Astrocyte (in vitro differentiated cells and primary cell): ENCODE data around the gene CPEB2. TPM values are rescaled to one million over a fixed set of nuclear protein-coding genes. Genes with fewer than 3 reads are reported as not detected.

ENCODE experiments used
- DNase-seq: peaks from one replicate; pipeline ENCODE4 v3.0.0-alpha.2; 2010; ENCODE audit warnings: low read depth
- FAIRE-seq: peaks from 2 replicates; lab custom pipeline; 2011; peaks lifted over from hg19 to GRCh38; lab: Jason Lieb, UNC
- H2AFZ ChIP-seq: 2 replicates; pipeline ENCODE4 v1.6.0; 2012; ENCODE audit warnings: low read depth, low read length, inconsistent platforms
- H3K27ac ChIP-seq: 2 replicates; pipeline ENCODE4 v1.5.1; 2011; ENCODE audit warnings: low read depth, low read length, inconsistent platforms
- H3K27me3 ChIP-seq: 2 replicates; pipeline ENCODE4 v1.6.0; 2011; ENCODE audit warnings: low read length, inconsistent platforms; ENCODE audit not compliant: insufficient read depth
- H3K36me3 ChIP-seq: 2 replicates; pipeline ENCODE4 v1.5.1; 2011; ENCODE audit warnings: low read length, inconsistent platforms; ENCODE audit not compliant: insufficient read depth
- H3K4me1 ChIP-seq: 2 replicates; pipeline ENCODE4 v1.5.1; 2011; ENCODE audit warnings: low read length, inconsistent platforms; ENCODE audit not compliant: insufficient read depth
- H3K4me2 ChIP-seq: 2 replicates; pipeline ENCODE4 v1.6.0; 2012; ENCODE audit warnings: low read length, inconsistent platforms
- H3K4me3 ChIP-seq: 2 replicates; pipeline ENCODE4 v1.5.1; 2011; ENCODE audit warnings: low read depth, mild to moderate bottlenecking, low read length, inconsistent platforms; ENCODE audit not compliant: insufficient read depth
- H3K79me2 ChIP-seq: 2 replicates; pipeline ENCODE4 v1.6.0; 2012; ENCODE audit warnings: mild to moderate bottlenecking, low read length, inconsistent platforms; ENCODE audit not compliant: insufficient read depth
- H3K9ac ChIP-seq: 2 replicates; pipeline ENCODE4 v1.6.0; 2012; ENCODE audit warnings: mild to moderate bottlenecking, low read length, inconsistent platforms
- H3K9me3 ChIP-seq: 2 replicates; pipeline ENCODE4 v1.5.1; 2012; ENCODE audit warnings: low read depth, mild to moderate bottlenecking, low read length, inconsistent platforms; ENCODE audit not compliant: insufficient read depth
- H4K20me1 ChIP-seq: 2 replicates; pipeline ENCODE4 v1.6.0; 2012; ENCODE audit warnings: low read length, inconsistent platforms; ENCODE audit not compliant: insufficient read depth
- H3K27ac Mint-ChIP-seq: one replicate; pipeline ENCODE4 v1.8.0; 2021; ENCODE audit warnings: mild to moderate bottlenecking, mixed read lengths; ENCODE audit not compliant: unreplicated experiment
- H3K27me3 Mint-ChIP-seq: one replicate; pipeline ENCODE4 v1.8.0; 2021; ENCODE audit warnings: low read depth, mixed read lengths; ENCODE audit not compliant: unreplicated experiment
- H3K36me3 Mint-ChIP-seq: one replicate; pipeline ENCODE4 v1.8.0; 2021; ENCODE audit warnings: low read depth, mixed read lengths; ENCODE audit not compliant: unreplicated experiment
- H3K4me1 Mint-ChIP-seq: one replicate; pipeline ENCODE4 v1.8.0; 2021; ENCODE audit warnings: low read depth, mixed read lengths; ENCODE audit not compliant: unreplicated experiment
- H3K4me3 Mint-ChIP-seq: one replicate; pipeline ENCODE4 v1.8.0; 2021; ENCODE audit warnings: mild to moderate bottlenecking, moderate library complexity, mixed read lengths; ENCODE audit not compliant: unreplicated experiment
- H3K9me3 Mint-ChIP-seq: one replicate; pipeline ENCODE4 v1.8.0; 2021; ENCODE audit warnings: mild to moderate bottlenecking, mixed read lengths; ENCODE audit not compliant: unreplicated experiment
- EZH2 ChIP-seq: IDR thresholded peaks from 2 replicates; pipeline ENCODE4 v1.6.1; 2012; ENCODE audit warnings: mild to moderate bottlenecking, low read length, inconsistent platforms; ENCODE audit not compliant: insufficient read depth
- total RNA-seq: library from RNA; stranded (reverse); gene quantifications from 2 replicates; pipeline ENCODE4 v1.2.1, GENCODE V29; 2021
- TF ChIP-seq, protein P1 (sequence below): IDR thresholded peaks from 2 replicates; pipeline ENCODE4 v1.5.1; 2011; ENCODE audit warnings: low read depth, mild to moderate bottlenecking, inconsistent platforms, low read length, moderate library complexity; ENCODE audit not compliant: insufficient read depth

The CPEB2 gene
- total RNA-seq, 1 donor from 2014 or later, result 47.3 TPM

DNA sequence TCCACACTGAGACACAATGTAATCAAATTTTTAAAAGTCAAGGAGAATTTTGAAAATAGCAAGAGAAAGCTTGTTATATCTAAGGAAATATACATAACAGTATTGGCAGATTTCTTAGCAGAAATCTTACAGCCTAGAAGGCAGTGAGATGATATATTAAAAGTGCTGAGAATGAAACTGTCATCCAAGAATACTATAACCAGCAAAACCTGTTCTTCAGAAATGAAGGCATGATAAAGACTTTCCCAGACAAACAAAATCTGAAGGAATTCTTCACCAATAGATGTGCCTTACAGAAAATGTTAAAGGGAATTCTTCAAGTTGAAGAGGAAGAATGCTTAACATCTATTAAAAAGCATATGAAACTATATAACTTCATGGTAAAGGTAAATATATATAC lies 73.6 kb downstream of the CPEB2 start:
- no peaks in the 10 kb centered on the region for H3K9me3 Mint-ChIP-seq
- Histone ChIP-seq H3K36me3 (no peaks in the 10 kb centered on the region), H3K79me2 (no peaks in the 10 kb centered on the region), H4K20me1 (no peaks in the 10 kb centered on the region), H3K9me3 (no peaks in the 10 kb centered on the region), H3K4me1 (no peaks in the 10 kb centered on the region), H3K27me3 (no peaks in the 10 kb centered on the region), H3K27ac (no peak overlapping the region), H3K4me3 (no peak overlapping the region), H2AFZ (no peak overlapping the region), H3K4me2 (no peak overlapping the region), H3K9ac (no peak overlapping the region)
- no peaks in the 10 kb centered on the region for H3K27me3 Mint-ChIP-seq
- peaks cover 5% of the 10 kb centered on the region for H3K36me3 Mint-ChIP-seq
- peaks cover 3% of the 10 kb centered on the region for H3K4me1 Mint-ChIP-seq
- DNase-seq (no peak), FAIRE-seq (no peak)
- no peak for TF ChIP-seq EZH2
- TF ChIP-seq, protein P1, sequence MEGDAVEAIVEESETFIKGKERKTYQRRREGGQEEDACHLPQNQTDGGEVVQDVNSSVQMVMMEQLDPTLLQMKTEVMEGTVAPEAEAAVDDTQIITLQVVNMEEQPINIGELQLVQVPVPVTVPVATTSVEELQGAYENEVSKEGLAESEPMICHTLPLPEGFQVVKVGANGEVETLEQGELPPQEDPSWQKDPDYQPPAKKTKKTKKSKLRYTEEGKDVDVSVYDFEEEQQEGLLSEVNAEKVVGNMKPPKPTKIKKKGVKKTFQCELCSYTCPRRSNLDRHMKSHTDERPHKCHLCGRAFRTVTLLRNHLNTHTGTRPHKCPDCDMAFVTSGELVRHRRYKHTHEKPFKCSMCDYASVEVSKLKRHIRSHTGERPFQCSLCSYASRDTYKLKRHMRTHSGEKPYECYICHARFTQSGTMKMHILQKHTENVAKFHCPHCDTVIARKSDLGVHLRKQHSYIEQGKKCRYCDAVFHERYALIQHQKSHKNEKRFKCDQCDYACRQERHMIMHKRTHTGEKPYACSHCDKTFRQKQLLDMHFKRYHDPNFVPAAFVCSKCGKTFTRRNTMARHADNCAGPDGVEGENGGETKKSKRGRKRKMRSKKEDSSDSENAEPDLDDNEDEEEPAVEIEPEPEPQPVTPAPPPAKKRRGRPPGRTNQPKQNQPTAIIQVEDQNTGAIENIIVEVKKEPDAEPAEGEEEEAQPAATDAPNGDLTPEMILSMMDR, result no peak
- no peak overlapping the region for H3K4me3 Mint-ChIP-seq
- no peak overlapping the region for H3K27ac Mint-ChIP-seq

DNA sequence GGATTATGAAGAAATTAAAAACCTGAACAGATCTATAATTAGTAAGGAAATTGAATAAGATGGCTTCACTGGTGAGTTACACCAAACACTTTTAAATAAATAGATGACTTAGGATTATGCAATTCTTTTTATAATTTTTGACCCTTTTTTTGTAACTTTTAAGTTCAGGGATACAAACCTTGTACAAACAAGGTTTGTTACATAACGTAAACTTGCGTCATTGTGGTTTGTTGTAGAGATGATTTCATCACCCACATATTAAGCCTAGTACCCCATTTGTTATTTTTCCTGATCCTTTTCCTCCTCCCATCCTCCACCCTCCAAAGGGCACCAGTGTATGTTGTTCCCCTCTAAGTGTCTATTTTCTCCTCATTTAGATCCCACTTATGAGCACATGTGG lies 75.7 kb downstream of the CPEB2 start:
- H3K36me3 ChIP-seq, result no peaks in the 10 kb centered on the region
- Mint-ChIP-seq H3K27me3 (peaks cover 2% of the 10 kb centered on the region), H3K4me3 (no peak overlapping the region), H3K4me1 (peaks cover 3% of the 10 kb centered on the region), H3K27ac (no peak overlapping the region), H3K36me3 (peaks cover 3% of the 10 kb centered on the region), H3K9me3 (no peaks in the 10 kb centered on the region)
- H3K27ac ChIP-seq, result no peak overlapping the region
- no peak overlapping the region for H3K4me3 ChIP-seq
- TF ChIP-seq, protein P1, result no peak
- TF ChIP-seq EZH2, result no peak
- H3K9ac ChIP-seq, result no peak overlapping the region
- no peaks in the 10 kb centered on the region for H3K79me2 ChIP-seq
- no peak overlapping the region for H2AFZ ChIP-seq
- H3K27me3 ChIP-seq, result no peaks in the 10 kb centered on the region
- no peaks in the 10 kb centered on the region for H4K20me1 ChIP-seq
- H3K4me1 ChIP-seq, result no peaks in the 10 kb centered on the region
- no peak overlapping the region for H3K4me2 ChIP-seq
- peak; percentile 53 for DNase-seq
- H3K9me3 ChIP-seq, result no peaks in the 10 kb centered on the region
- FAIRE-seq, result no peak

DNA sequence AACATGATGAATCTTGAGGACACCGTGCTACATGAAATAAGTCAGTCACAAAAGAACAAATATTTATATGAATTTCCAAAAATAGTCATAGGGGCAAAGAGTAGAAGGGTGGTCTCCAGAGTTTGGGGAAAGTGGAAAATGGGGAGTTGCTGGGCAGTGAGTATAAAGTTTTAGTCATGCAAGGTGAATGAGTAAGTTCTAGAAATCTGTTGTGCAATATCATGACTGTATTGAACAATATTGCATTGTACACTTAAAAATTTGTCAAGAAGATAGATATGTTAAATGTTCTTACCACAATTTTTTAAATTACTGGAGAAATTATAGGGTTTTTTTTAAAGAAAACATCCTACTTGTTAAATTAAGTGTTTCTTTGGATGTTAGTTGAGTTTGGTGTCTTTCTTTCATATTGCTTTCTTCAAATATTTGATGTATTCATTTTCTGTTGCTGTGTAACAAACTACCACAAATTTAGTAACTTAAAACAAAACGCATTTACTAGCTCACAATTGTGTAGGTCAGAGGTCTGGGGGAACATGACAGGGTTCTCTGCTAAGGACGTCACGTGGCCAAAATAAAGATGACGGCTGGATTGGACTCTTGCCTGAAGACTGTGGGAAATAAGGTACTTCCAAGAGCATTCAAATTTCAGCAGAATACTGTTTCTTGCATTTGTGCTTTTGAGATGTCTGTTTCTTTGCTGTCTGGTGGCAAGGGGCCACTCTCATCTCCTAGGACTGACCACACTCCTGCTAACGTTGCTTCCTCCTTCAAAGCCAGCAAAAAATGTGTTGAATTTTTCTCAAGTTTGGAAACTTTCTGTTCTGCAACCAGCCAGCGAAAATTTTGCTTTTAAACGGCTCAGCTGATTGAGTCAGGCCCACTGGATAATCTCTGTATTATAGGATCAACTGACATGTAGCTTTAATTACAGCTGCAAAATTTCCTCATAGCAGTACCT lies 76.7 kb downstream of the CPEB2 start:
- no peak for FAIRE-seq
- Mint-ChIP-seq H3K4me3 (no peak overlapping the region), H3K9me3 (no peaks in the 10 kb centered on the region), H3K36me3 (peaks cover 3% of the 10 kb centered on the region), H3K4me1 (peaks cover 3% of the 10 kb centered on the region), H3K27ac (no peak overlapping the region), H3K27me3 (peaks cover 2% of the 10 kb centered on the region)
- H3K36me3 ChIP-seq, result no peaks in the 10 kb centered on the region
- no peaks in the 10 kb centered on the region for H3K9me3 ChIP-seq
- no peak overlapping the region for H3K27ac ChIP-seq
- no peaks in the 10 kb centered on the region for H3K79me2 ChIP-seq
- no peaks in the 10 kb centered on the region for H4K20me1 ChIP-seq
- no peak overlapping the region for H3K4me3 ChIP-seq
- H3K4me2 ChIP-seq, result no peak overlapping the region
- no peaks in the 10 kb centered on the region for H3K27me3 ChIP-seq
- H3K9ac ChIP-seq, result no peak overlapping the region
- no peak overlapping the region for H2AFZ ChIP-seq
- no peaks in the 10 kb centered on the region for H3K4me1 ChIP-seq
- TF ChIP-seq, protein P1, result no peak
- TF ChIP-seq EZH2, result no peak
- peak; percentile 31 for DNase-seq
